HEK293T (cell line): ENCODE measurements around the gene KLK12.

Experiments used
- ARNT ChIP-seq: fragments of 450-650 bp; IDR thresholded peaks from 2 replicates; pipeline ENCODE4 v1.6.1; 2017; ENCODE audit warnings: mild to moderate bottlenecking
- BHLHE40 ChIP-seq: fragments of 450-650 bp; IDR thresholded peaks from 2 replicates; pipeline ENCODE4 v1.6.1; 2016; ENCODE audit warnings: mild to moderate bottlenecking, moderate library complexity, borderline replicate concordance
- CTBP1 ChIP-seq: fragments of 450-650 bp; IDR thresholded peaks from 2 replicates; pipeline ENCODE4 v1.6.1; 2016; ENCODE audit warnings: borderline replicate concordance
- FOXK2 ChIP-seq: fragments of 450-650 bp; IDR thresholded peaks from 2 replicates; pipeline ENCODE4 v1.6.1; 2016; ENCODE audit warnings: mild to moderate bottlenecking
- FOXM1 ChIP-seq: fragments of 450-650 bp; IDR thresholded peaks from 2 replicates; pipeline ENCODE4 v1.6.1; 2017; ENCODE audit warnings: mild to moderate bottlenecking, borderline replicate concordance
- PKNOX1 ChIP-seq: fragments of 450-650 bp; IDR thresholded peaks from 2 replicates; pipeline ENCODE4 v1.6.1; 2016
- SUZ12 ChIP-seq: fragments of 450-650 bp; IDR thresholded peaks from 2 replicates; pipeline ENCODE4 v1.6.1; 2016; ENCODE audit warnings: mild to moderate bottlenecking
- ZNF384 ChIP-seq: fragments of 450-650 bp; IDR thresholded peaks from 2 replicates; pipeline ENCODE4 v1.6.1; 2016

- TF ChIP-seq BHLHE40 (no peak), SUZ12 (no peak), PKNOX1 (no peak), ARNT (no peak), FOXK2 (no peak), FOXM1 (no peak), ZNF384 (no peak), CTBP1 (no peak)
Measured at GRCh38 chr19:50983625-50984292, 51.0 kb downstream of the KLK12 start, which contains the start of gene KLK7.
